Lung (tissue), 12 donors: ENCODE measurements around the gene VKORC1L1. TPM values are rescaled to one million over a fixed set of nuclear protein-coding genes. Genes with fewer than 3 reads are reported as not detected.
"Not testable (repeated sequence)": the region's sequence is repeated elsewhere in the genome, so short reads cannot be mapped to it uniquely, and the experiment has no call there.

Experiments used
- ATAC-seq: fragments of 200-7000 bp; cut with Tn5 transposase; one replicate; pipeline ENCODE4 v1.9.1; 2020; ENCODE audit warnings: moderate number of reproducible peaks; ENCODE audit not compliant: insufficient read depth, low FRiP score
- DNase-seq, 3 donors: peaks; one replicate each; pipeline ENCODE4 v3.0.0-alpha.2; 2013 to 2017
- H3K27ac ChIP-seq, 2 donors: one replicate each; pipeline ENCODE4 v1.5.1; 2013; ENCODE audit warnings: mild to moderate bottlenecking in 2 of 2, moderate library complexity in 2 of 2, control low read depth in 1 of 2, inconsistent platforms in 1 of 2, low read depth in 1 of 2, low read length in 1 of 2
- H3K27me3 ChIP-seq, 3 donors: one replicate each; pipeline ENCODE4 v1.5.1; 2013; ENCODE audit warnings: low read length in 2 of 3; ENCODE audit not compliant: control insufficient read depth in 3 of 3, insufficient read depth in 3 of 3
- H3K36me3 ChIP-seq, 4 donors: one replicate each; pipeline ENCODE4 v1.5.1; 2013; ENCODE audit warnings: low read length in 4 of 4, mild to moderate bottlenecking in 1 of 4, moderate library complexity in 1 of 4; ENCODE audit not compliant: control insufficient read depth in 4 of 4, insufficient read depth in 4 of 4
- H3K4me1 ChIP-seq, 5 donors: one replicate each; pipeline ENCODE4 v1.5.1; 2013; ENCODE audit warnings: low read length in 5 of 5, mild to moderate bottlenecking in 2 of 5, moderate library complexity in 1 of 5; ENCODE audit not compliant: control insufficient read depth in 5 of 5, insufficient read depth in 5 of 5
- H3K4me3 ChIP-seq: one replicate; pipeline ENCODE4 v1.5.1; 2013; ENCODE audit warnings: mild to moderate bottlenecking, control low read depth, moderate library complexity
- H3K9ac ChIP-seq, 2 donors: one replicate each; pipeline ENCODE4 v1.5.1; 2013; ENCODE audit warnings: low read length in 2 of 2, control low read depth in 1 of 2; ENCODE audit not compliant: insufficient read depth in 1 of 2
- H3K9me3 ChIP-seq, 4 donors: one replicate each; pipeline ENCODE4 v1.5.1; 2013; ENCODE audit warnings: low read length in 3 of 4, mild to moderate bottlenecking in 1 of 4, moderate library complexity in 1 of 4; ENCODE audit not compliant: control insufficient read depth in 4 of 4, insufficient read depth in 3 of 4
- WGBS, 2 donors: extraction: QIAGEN DNeasy Blood & Tissue Kit; methylation state at CpG; one replicate each; pipeline ENCODE4 v1.1.7; 2013; 5-methylcytosine and 5-hydroxymethylcytosine counted together
- polyA plus RNA-seq, 2 donors: library from polyadenylated mRNA; stranded (reverse); fragments of 200-250 nt; gene quantifications; one replicate each; pipeline ENCODE4 v1.2.1, GENCODE V29; 2013
- total RNA-seq, 2 donors: library from RNA; depleted of rRNA in 1 of 2; stranded (reverse); fragments of >200 nt in 1 of 2; gene quantifications; one replicate each; pipeline ENCODE4 v1.2.1, GENCODE V29; 2014 to 2021
- TF ChIP-seq, protein P1 (sequence below): IDR thresholded peaks from 2 replicates; pipeline ENCODE4 v1.5.1; 2012; ENCODE audit warnings: mild to moderate bottlenecking; ENCODE audit errors: control extremely low read depth, extremely low read depth
- donor health status: control.
- donor health status: control.
- donor health status: Bipolar disorder and iron deficiency.
- donor health status: healthy.
- donor health status: DM: yes; HTN: yes; CAD: no.

VKORC1L1 gene
- total and polyA plus RNA-seq, 4 donors, result 15.1 to 36.8 (median 24.4) TPM

DNA sequence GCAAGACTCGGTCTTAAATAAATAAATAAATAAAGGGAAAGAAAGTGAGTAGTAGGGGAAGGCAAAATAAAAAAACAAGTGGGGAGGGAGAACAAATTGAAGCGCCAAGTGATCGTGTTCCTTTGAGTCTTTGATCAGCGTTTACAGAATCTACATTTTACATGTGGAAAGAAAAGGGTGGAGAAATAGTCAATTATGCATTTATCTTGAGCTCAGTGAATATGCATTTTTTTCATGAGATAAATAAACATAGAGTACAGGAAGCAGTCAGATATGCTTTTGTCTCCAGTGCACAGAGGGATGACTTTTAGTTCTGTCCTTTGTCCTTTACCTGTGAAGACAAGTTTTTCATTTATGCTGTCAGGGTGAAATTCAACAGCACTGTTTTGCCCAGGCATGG is 115.2 kb downstream of the VKORC1L1 start:
- Histone ChIP-seq H3K27ac (no peak overlapping the region), H3K36me3 (no peaks in the 10 kb centered on the region), H3K9me3 (no peaks in the 10 kb centered on the region), H3K27me3 (no peaks in the 10 kb centered on the region), H3K4me3 (no peak overlapping the region), H3K9ac (no peak overlapping the region), H3K4me1 (peaks cover 0 to 4% (median 0%) of the 10 kb centered on the region in 5 donors)
- WGBS, 2 donors, result 80 to 83% methylated on average over 4 of the region's 4 CpGs
- DNase-seq, result no peak
- TF ChIP-seq, protein P1, sequence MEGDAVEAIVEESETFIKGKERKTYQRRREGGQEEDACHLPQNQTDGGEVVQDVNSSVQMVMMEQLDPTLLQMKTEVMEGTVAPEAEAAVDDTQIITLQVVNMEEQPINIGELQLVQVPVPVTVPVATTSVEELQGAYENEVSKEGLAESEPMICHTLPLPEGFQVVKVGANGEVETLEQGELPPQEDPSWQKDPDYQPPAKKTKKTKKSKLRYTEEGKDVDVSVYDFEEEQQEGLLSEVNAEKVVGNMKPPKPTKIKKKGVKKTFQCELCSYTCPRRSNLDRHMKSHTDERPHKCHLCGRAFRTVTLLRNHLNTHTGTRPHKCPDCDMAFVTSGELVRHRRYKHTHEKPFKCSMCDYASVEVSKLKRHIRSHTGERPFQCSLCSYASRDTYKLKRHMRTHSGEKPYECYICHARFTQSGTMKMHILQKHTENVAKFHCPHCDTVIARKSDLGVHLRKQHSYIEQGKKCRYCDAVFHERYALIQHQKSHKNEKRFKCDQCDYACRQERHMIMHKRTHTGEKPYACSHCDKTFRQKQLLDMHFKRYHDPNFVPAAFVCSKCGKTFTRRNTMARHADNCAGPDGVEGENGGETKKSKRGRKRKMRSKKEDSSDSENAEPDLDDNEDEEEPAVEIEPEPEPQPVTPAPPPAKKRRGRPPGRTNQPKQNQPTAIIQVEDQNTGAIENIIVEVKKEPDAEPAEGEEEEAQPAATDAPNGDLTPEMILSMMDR, result no peak
- ATAC-seq, result no peak

DNA sequence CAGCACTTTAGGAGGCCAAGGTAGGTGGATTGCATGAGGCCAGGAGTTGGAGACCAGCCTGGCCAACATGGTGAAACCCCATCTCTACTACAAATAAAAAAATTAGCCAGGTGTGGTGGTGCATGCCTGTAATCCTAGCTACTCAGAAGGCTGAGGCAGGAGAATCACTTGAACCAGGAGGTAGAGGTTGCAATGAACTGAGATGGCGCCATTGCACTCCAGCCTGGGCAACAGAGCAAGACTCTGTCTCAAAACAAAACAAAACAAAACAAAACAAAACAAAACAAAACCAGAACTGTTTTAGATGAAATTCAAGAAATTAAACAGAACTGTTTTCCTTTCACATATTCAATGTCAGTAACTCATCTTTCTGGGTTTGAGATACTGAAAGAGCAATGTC is 115.6 kb downstream of the VKORC1L1 start:
- not testable (repeated sequence) for H3K4me3 ChIP-seq, H3K9ac ChIP-seq, H3K36me3 ChIP-seq, H3K27ac ChIP-seq, H3K27me3 ChIP-seq, H3K4me1 ChIP-seq, ATAC-seq, H3K9me3 ChIP-seq, DNase-seq
- 94 to 100% methylated on average over 1 of the region's 1 CpG for WGBS, 2 donors

DNA sequence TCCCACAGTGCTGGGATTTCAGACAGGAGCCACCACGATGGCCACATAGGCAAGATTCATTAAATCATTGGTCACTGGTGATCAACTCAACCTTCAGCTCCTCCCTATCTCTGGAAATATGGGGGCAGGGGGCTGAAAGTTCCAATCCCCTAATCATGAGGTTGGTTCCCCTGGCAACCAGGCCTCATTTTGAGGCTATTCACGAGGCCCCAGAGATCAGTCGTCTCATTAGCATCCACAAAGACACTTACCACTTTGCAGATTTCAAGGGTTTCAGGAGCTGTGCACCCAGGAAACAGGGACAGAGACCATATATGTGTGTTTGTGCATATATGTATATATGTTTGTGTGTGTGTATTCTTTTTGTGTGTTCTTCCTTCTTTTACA is 116.8 kb downstream of the VKORC1L1 start:
- no peaks in the 10 kb centered on the region for H3K9me3 ChIP-seq
- no peaks in the 10 kb centered on the region for H3K36me3 ChIP-seq
- no peaks in the 10 kb centered on the region for H3K4me1 ChIP-seq
- DNase-seq (no peak), ATAC-seq (no peak)
- no peak overlapping the region for H3K4me3 ChIP-seq
- no peak overlapping the region for H3K9ac ChIP-seq
- TF ChIP-seq, protein P1, result no peak
- H3K27ac ChIP-seq, result no peak overlapping the region
- 77 to 87% methylated on average over 3 of the region's 3 CpGs for WGBS, 2 donors
- no peaks in the 10 kb centered on the region for H3K27me3 ChIP-seq

DNA sequence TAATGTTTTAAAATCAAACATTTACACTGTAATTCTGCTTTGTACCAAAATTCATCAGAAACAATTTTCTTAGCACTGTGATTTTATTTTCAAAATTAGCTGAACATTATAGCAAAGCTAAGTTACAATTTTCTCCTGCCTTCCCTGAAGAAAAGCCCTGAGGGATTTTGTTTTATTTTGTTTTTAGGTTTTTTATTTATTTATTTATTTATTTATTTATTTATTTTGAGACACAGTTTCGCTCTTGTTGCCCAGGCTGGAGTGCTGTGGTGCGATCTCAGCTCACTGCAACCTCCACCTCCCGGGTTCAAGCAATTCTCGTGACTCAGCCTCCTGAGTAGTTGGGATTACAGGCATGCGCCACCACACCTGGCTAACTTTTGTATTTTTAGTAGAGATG is 119.0 kb downstream of the VKORC1L1 start:
- not testable (repeated sequence) for H3K27ac ChIP-seq, H3K27me3 ChIP-seq, ATAC-seq, H3K4me1 ChIP-seq, H3K9ac ChIP-seq, H3K36me3 ChIP-seq, DNase-seq, H3K4me3 ChIP-seq, H3K9me3 ChIP-seq
- 97 to 99% methylated on average over 5 of the region's 5 CpGs for WGBS, 2 donors

DNA sequence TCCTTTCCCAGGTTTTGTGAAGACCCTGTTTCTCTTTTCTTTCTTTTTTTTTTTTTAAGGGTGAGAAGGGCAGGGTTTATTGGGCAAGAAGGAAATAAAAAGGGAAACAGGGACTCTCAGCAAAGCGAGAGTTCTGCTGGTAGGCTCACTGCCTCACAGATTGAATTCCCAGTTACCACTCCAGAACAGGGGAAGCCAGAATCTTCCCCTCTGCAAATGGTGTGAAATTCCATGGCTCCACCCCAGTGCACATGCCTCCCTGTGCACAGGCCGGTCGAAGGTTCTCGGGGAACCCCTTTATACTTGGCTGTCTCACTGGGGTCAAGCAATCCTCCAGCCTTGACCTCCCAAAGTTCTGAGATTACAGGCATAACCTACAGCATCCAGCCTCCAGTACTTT is 119.7 kb downstream of the VKORC1L1 start:
- DNase-seq (no peak), ATAC-seq (no peak)
- Histone ChIP-seq H3K4me3 (no peak overlapping the region), H3K36me3 (no peaks in the 10 kb centered on the region), H3K27ac (no peak overlapping the region), H3K4me1 (no peaks in the 10 kb centered on the region), H3K27me3 (no peaks in the 10 kb centered on the region), H3K9me3 (no peaks in the 10 kb centered on the region), H3K9ac (no peak overlapping the region)
- WGBS, 2 donors, result 85 to 95% methylated on average over 4 of the region's 4 CpGs
- TF ChIP-seq, protein P1, result no peak

DNA sequence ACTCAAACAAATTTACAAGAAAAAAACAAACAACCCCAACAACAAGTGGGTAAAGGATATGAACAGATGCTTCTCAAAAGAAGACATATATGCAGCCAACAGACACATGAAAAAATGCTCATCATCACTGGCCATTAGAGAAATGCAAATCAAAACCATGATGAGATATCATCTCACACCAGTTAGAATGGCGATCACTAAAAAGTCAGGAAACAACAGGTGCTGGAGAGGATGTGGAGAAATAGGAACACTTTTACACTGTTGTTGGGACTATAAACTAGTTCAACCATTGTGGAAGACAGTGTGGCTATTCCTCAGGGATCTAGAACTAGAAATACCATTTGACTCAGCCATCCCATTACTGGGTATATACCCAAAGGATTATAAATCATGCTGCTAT is 122.1 kb downstream of the VKORC1L1 start:
- 0 to 91% methylated on average over 1 of the region's 1 CpG for WGBS, 2 donors
- H3K9me3 ChIP-seq, H3K9ac ChIP-seq, H3K4me1 ChIP-seq, H3K4me3 ChIP-seq, H3K27ac ChIP-seq, H3K36me3 ChIP-seq, DNase-seq, ATAC-seq, H3K27me3 ChIP-seq: not testable (repeated sequence)
